Measurements from ENCODE around the gene UBXN6. TPM values are rescaled to one million over a fixed set of nuclear protein-coding genes. Genes with fewer than 3 reads are reported as not detected.

UBXN6 gene
- total RNA-seq, 1 experiment from 2014 or later, result 34.1 TPM

DNA sequence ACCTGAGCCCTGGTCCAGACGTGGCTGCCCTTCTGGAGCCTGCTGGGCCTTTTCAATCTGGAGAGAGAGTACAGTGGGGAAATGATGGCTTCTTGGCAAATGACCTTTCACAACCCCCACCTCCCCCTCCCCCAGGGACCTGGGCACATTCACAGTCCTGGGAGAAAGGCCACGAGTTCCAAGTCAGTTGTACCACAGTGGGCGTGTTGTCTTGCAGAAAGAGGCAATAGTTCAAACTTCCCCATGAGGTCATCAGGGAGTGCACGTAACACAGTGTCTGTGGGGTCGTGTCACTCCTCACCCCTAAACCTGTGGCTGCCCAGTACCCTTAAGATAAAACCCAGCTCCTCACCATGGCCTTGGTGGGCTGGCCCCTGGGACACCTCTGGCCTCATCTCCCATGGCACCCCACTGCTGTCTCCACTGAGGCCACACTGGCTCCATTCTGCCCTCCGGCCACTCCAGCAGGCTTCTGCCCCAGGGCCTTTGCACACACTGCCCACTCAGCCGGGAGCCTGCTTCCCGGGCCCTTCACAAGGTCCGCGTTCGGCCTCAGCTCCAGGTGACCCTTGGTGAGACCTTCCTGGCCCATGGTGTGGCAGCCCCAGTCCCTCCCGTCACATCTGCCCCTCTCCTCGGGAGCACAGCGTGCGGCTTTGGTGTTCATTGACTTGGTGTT, 47.4 kb upstream of the UBXN6 start:
- Histone ChIP-seq H2AFZ (ENCODE audit: low read length) (no peak overlapping the region), H3K23me2 (ENCODE audit: insufficient read length, low read depth, low read length, poor library complexity, severe bottlenecking) (no peaks in the 10 kb centered on the region), H2BK120ac (ENCODE audit: low read depth, low read length, poor library complexity, severe bottlenecking) (no peak overlapping the region), H3K27me3 (ENCODE audit: insufficient read depth, low read length) (no peaks in the 10 kb centered on the region), H3T11ph (ENCODE audit: low read length) (no peak overlapping the region), H2AK5ac (ENCODE audit: insufficient read length, low read length) (no peak overlapping the region), H3K23ac (ENCODE audit: insufficient read length, low read depth, low read length) (no peak overlapping the region), H3K9me3 (ENCODE audit: control insufficient read depth, low read depth, low read length) (no peaks in the 10 kb centered on the region), H4K91ac (ENCODE audit: insufficient read length, low read depth, low read length) (no peak overlapping the region), H4K20me1 (ENCODE audit: control insufficient read depth, insufficient read depth, insufficient read length) (no peaks in the 10 kb centered on the region), H3K27ac (ENCODE audit: insufficient read length, low read depth, low read length) (no peak overlapping the region), H3K18ac (ENCODE audit: insufficient read length, low read depth, low read length) (no peak overlapping the region), H4K8ac (replicated peaks; ENCODE audit: insufficient read length, low read depth, low read length) (no peak overlapping the region), H3K56ac (ENCODE audit: insufficient read length, low read depth, low read length) (no peak overlapping the region), H2BK15ac (ENCODE audit: low read depth, low read length) (no peak overlapping the region), H3K4me2 (ENCODE audit: insufficient read depth, insufficient read length, low read length) (no peak overlapping the region), H3K9ac (ENCODE audit: extremely low read depth, insufficient read length, low read length) (no peak overlapping the region), H3K79me1 (ENCODE audit: insufficient read depth, low read depth, low read length, poor library complexity, severe bottlenecking) (no peaks in the 10 kb centered on the region), H4K5ac (ENCODE audit: insufficient read length, low read depth, low read length) (no peak overlapping the region), H3K79me2 (ENCODE audit: insufficient read depth, low read length) (no peaks in the 10 kb centered on the region), H3K4ac (ENCODE audit: low read depth, low read length) (no peak overlapping the region), H2BK5ac (ENCODE audit: insufficient read length, low read length) (no peak overlapping the region), H3K4me1 (ENCODE audit: insufficient read depth, low read length) (no peaks in the 10 kb centered on the region), H2BK12ac (ENCODE audit: insufficient read length, low read depth, low read length) (no peak overlapping the region), H3K14ac (ENCODE audit: insufficient read depth, low read length) (no peak overlapping the region), H2BK20ac (ENCODE audit: low read depth, low read length, poor library complexity, severe bottlenecking) (no peak overlapping the region)
- WGBS (ENCODE audit: extremely low coverage, insufficient read length, low lambda C conversion rate), result no CpG with 5 or more reads among the region's 15 CpGs
- no peaks in the 10 kb centered on the region for H3K4me1 Mint-ChIP-seq
- peaks cover 13 to 46% (median 36%) of the 10 kb centered on the region in 3 experiments; a peak in 6 of 7 replicates for H3K36me3 Mint-ChIP-seq (ENCODE audit: insufficient read depth in 1 of 3, low read depth in 3 of 3)
- peaks cover 32% of the 10 kb centered on the region for H3K27me3 Mint-ChIP-seq (ENCODE audit: low read depth)
- H3K4me3 Mint-ChIP-seq, result no peak overlapping the region
- no peak for DNase-seq
- TF ChIP-seq, protein P1, sequence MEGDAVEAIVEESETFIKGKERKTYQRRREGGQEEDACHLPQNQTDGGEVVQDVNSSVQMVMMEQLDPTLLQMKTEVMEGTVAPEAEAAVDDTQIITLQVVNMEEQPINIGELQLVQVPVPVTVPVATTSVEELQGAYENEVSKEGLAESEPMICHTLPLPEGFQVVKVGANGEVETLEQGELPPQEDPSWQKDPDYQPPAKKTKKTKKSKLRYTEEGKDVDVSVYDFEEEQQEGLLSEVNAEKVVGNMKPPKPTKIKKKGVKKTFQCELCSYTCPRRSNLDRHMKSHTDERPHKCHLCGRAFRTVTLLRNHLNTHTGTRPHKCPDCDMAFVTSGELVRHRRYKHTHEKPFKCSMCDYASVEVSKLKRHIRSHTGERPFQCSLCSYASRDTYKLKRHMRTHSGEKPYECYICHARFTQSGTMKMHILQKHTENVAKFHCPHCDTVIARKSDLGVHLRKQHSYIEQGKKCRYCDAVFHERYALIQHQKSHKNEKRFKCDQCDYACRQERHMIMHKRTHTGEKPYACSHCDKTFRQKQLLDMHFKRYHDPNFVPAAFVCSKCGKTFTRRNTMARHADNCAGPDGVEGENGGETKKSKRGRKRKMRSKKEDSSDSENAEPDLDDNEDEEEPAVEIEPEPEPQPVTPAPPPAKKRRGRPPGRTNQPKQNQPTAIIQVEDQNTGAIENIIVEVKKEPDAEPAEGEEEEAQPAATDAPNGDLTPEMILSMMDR (conservative IDR thresholded peaks at IDR 0.05), result no peak
- H3K27ac Mint-ChIP-seq, result no peak overlapping the region
- H3K9me3 Mint-ChIP-seq, result no peaks in the 10 kb centered on the region

Data from H9 (cell line).